Mucosa of descending colon (tissue), 3 donors: ENCODE data around the gene ARHGAP22. TPM values are rescaled to one million over a fixed set of nuclear protein-coding genes. Genes with fewer than 3 reads are reported as not detected.

ENCODE experiments used
- ATAC-seq: fragments of 200-7000 bp; cut with Tn5 transposase; one replicate; pipeline ENCODE4 v1.9.1; 2020; ENCODE audit warnings: mild to moderate bottlenecking, moderate library complexity
- DNase-seq, 3 donors: peaks; one replicate each; pipeline ENCODE4 v3.0.0-alpha.2; 2020
- H3K36me3 ChIP-seq: fragments of 200-600 bp; one replicate; pipeline ENCODE4 v1.8.0; 2021; ENCODE audit warnings: low read depth, mild to moderate bottlenecking
- H3K4me1 ChIP-seq: fragments of 200-600 bp; one replicate; pipeline ENCODE4 v1.8.0; 2021; ENCODE audit warnings: low read depth, mild to moderate bottlenecking
- H3K4me3 ChIP-seq: fragments of 200-600 bp; one replicate; pipeline ENCODE4 v1.8.0; 2021; ENCODE audit warnings: mild to moderate bottlenecking
- H3K9me3 ChIP-seq: fragments of 200-600 bp; one replicate; pipeline ENCODE4 v1.8.0; 2021; ENCODE audit warnings: mild to moderate bottlenecking
- intact Hi-C, 2 donors: fragments of 100-400 bp; cut with DNase I in 1 of 2; cut with micrococcal nuclease in 1 of 2; formaldehyde crosslinking; loops; one replicate each; pipeline versions ENCODE4 v1.11.0 to v1.11.1; 2022; cut with DNase I, micrococcal nuclease
- total RNA-seq, 3 donors: library from RNA; stranded (reverse); fragmentation: NEBNext Ultra II Directional in 2 of 3; extraction: Animal tissue kit (Norgen Biotek cat#: 25700) in 2 of 3; gene quantifications; one replicate each; pipeline versions ENCODE4 v1.2.1 to v1.2.4, GENCODE V29; 2021 to 2023
- TF ChIP-seq, protein P1 (sequence below): fragments of 200-600 bp; IDR thresholded peaks from one replicate; pipeline ENCODE4 v1.8.0; 2022; ENCODE audit warnings: antibody characterized with exemption, mild to moderate bottlenecking
- donor health status: DM: no; HTN: no; CAD: no; lungs with moderate emphysema.
- donor health status: DM: no; HTN: no; CAD: no.
- donor health status: DM: no; HTN: yes; CAD: no.

ARHGAP22 gene
- total RNA-seq, 3 donors from 2014 or later, result 0.93 to 5.9 (median 1.3) TPM

GRCh38 chr10:48446785-48447184 is 158.1 kb downstream of the ARHGAP22 start:
- Histone ChIP-seq H3K36me3 (no peaks in the 10 kb centered on the region), H3K4me3 (no peak overlapping the region), H3K4me1 (no peaks in the 10 kb centered on the region), H3K9me3 (no peaks in the 10 kb centered on the region)
- ATAC-seq (no peak), DNase-seq (no peak)
- intact Hi-C loops, result no loop called here
- TF ChIP-seq, protein P1, sequence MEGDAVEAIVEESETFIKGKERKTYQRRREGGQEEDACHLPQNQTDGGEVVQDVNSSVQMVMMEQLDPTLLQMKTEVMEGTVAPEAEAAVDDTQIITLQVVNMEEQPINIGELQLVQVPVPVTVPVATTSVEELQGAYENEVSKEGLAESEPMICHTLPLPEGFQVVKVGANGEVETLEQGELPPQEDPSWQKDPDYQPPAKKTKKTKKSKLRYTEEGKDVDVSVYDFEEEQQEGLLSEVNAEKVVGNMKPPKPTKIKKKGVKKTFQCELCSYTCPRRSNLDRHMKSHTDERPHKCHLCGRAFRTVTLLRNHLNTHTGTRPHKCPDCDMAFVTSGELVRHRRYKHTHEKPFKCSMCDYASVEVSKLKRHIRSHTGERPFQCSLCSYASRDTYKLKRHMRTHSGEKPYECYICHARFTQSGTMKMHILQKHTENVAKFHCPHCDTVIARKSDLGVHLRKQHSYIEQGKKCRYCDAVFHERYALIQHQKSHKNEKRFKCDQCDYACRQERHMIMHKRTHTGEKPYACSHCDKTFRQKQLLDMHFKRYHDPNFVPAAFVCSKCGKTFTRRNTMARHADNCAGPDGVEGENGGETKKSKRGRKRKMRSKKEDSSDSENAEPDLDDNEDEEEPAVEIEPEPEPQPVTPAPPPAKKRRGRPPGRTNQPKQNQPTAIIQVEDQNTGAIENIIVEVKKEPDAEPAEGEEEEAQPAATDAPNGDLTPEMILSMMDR, result no peak

- intact Hi-C loops, result no loop called here
- DNase-seq (no peak), ATAC-seq (no peak)
- TF ChIP-seq, protein P1, result no peak
- no peak overlapping the region for H3K4me3 ChIP-seq
- no peaks in the 10 kb centered on the region for H3K4me1 ChIP-seq
- H3K9me3 ChIP-seq, result no peaks in the 10 kb centered on the region
- H3K36me3 ChIP-seq, result no peaks in the 10 kb centered on the region
Measured at GRCh38 chr10:48445932-48446331, 158.9 kb downstream of the ARHGAP22 start.

DNA sequence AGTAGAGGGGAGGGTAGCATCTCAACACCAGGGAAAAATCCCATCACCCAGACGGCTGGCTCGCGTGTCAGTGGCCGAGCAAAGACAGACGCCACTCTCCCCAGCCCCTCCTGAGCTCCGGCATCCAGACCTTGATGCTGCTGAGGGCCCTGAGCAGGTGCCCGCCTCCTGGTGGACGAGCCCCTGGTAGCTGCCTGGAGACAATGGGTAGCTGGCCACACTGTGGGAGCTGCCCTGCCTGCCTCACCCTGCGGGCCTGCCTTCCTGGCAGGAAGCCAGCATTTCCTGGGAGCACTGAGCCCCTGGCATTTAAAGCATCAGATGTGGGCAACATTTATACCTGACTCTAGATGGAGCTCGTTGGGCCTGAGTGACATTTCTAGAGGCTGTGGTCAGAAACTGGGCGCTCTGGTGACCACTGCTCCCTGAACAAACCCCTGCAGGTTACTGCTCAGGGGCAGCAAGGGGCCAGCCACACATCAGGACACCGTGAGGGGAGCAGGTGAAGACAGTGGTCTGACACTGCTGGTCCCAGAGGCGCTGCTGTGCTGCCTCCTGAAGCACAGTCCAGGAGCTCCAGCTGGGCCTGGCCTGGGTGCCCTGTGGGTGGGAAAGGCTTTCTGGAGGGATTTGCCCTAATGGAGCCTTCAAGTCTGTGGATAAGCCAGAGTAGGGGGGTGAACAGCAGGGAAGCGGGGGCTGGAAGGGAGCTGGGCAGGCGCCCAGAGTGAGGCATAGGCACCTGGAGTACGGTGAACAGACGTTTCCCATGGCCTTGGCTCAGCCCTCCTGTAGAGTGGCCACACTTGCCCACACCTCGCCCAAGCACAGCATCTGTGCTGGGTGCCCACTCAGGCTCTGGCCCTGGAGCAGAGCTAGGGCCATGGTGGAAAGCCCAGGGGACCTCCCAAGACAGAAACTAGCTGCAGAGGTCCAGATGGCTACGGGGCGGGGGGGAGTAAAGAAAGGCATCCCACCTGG is 159.7 kb downstream of the ARHGAP22 start:
- Histone ChIP-seq H3K9me3 (no peaks in the 10 kb centered on the region), H3K4me3 (no peak overlapping the region), H3K4me1 (no peaks in the 10 kb centered on the region), H3K36me3 (no peaks in the 10 kb centered on the region)
- intact Hi-C loops, result no loop called here
- DNase-seq (peak in 1 of 3 donors; percentile 17), ATAC-seq (no peak)
- TF ChIP-seq, protein P1, result no peak

- H3K4me1 ChIP-seq, result no peaks in the 10 kb centered on the region
- no peak for DNase-seq
- H3K4me3 ChIP-seq, result no peak overlapping the region
- intact Hi-C loops, result no loop called here
- TF ChIP-seq, protein P1, result no peak
- H3K36me3 ChIP-seq, result no peaks in the 10 kb centered on the region
- no peak for ATAC-seq
- no peaks in the 10 kb centered on the region for H3K9me3 ChIP-seq
Measured at GRCh38 chr10:48444266-48444665, 160.6 kb downstream of the ARHGAP22 start.

GRCh38 chr10:48442809-48443177 is 162.1 kb downstream of the ARHGAP22 start:
- ATAC-seq (no peak), DNase-seq (no peak)
- no peak overlapping the region for H3K4me3 ChIP-seq
- intact Hi-C loops, result no loop called here
- TF ChIP-seq, protein P1, result no peak
- no peaks in the 10 kb centered on the region for H3K4me1 ChIP-seq
- H3K36me3 ChIP-seq, result no peaks in the 10 kb centered on the region
- H3K9me3 ChIP-seq, result no peaks in the 10 kb centered on the region
